Activated CD8-positive, alpha-beta T cell treated with anti-CD3 and anti-CD28 coated beads for 36 hours (primary cell): ENCODE data around the gene SHFL. TPM values are rescaled to one million over a fixed set of nuclear protein-coding genes. Genes with fewer than 3 reads are reported as not detected.
A peak's percentile ranks its signal among the peaks of the same experiment; 100 is the strongest.

Experiments
- ATAC-seq: fragments of 200-7000 bp; cut with Tn5 transposase; one replicate; pipeline ENCODE4 v1.10.0; 2021; ENCODE audit warnings: mild to moderate bottlenecking, moderate library complexity
- CTCF ChIA-PET: fragments of 350-600 bp; sonication (Branson Sonifier 250); formaldehyde crosslinking; loops from one replicate; lab custom pipeline; 2021; ENCODE audit warnings: antibody characterized with exemption; lab: Charles Lee
- POLR2A ChIA-PET: fragments of 350-600 bp; sonication (Branson Sonifier 250); formaldehyde crosslinking; loops from one replicate; lab custom pipeline; 2021; ENCODE audit warnings: antibody characterized with exemption; lab: Charles Lee
- DNase-seq: peaks from one replicate; pipeline ENCODE4 v3.0.0-alpha.2; 2020
- H3K27ac Mint-ChIP-seq: one replicate; pipeline ENCODE4 v1.8.0; 2021; ENCODE audit warnings: mild to moderate bottlenecking, mixed read lengths
- H3K27me3 Mint-ChIP-seq: one replicate; pipeline ENCODE4 v1.8.0; 2021; ENCODE audit warnings: mixed read lengths
- H3K36me3 Mint-ChIP-seq: one replicate; pipeline ENCODE4 v1.8.0; 2021; ENCODE audit warnings: low read depth, mixed read lengths
- H3K4me1 Mint-ChIP-seq: one replicate; pipeline ENCODE4 v1.8.0; 2021; ENCODE audit warnings: low read depth, mixed read lengths
- H3K4me3 Mint-ChIP-seq: one replicate; pipeline ENCODE4 v1.8.0; 2021; ENCODE audit warnings: mild to moderate bottlenecking, moderate library complexity, mixed read lengths
- H3K9me3 Mint-ChIP-seq: one replicate; pipeline ENCODE4 v1.8.0; 2021; ENCODE audit warnings: mixed read lengths
- CTCF ChIP-seq: fragments of 200-600 bp; IDR thresholded peaks from one replicate; pipeline ENCODE4 v1.8.0; 2022; ENCODE audit warnings: antibody characterized with exemption, mild to moderate bottlenecking
- intact Hi-C: fragments of 100-400 bp; cut with micrococcal nuclease; formaldehyde crosslinking; loops from one replicate; pipeline ENCODE4 v1.10.0; 2022
- total RNA-seq, 2 experiments: library from RNA; stranded (reverse); gene quantifications; one replicate each; pipeline ENCODE4 v1.2.3, GENCODE V29; 2021

SHFL gene
- total RNA-seq, 2 experiments from 2014 or later = 45.6 to 49.5 TPM

- ATAC-seq (peak; percentile 45), DNase-seq (peak; percentile 87)
- POLR2A ChIA-PET = interaction anchor here (0.6 to 27.0 kb wide), 6 partner anchors 2 to 144 kb away, joined by 3 to 521 read pairs (median 4); partner anchors contain the start of genes ANGPTL6, DNMT1, EIF3G and P2RY11
- Mint-ChIP-seq H3K9me3 (no peaks in the 10 kb centered on the region), H3K36me3 (peaks cover 78% of the 10 kb centered on the region), H3K4me3 (peak overlapping the region; percentile 85), H3K27ac (peak overlapping the region; percentile 97), H3K27me3 (no peaks in the 10 kb centered on the region), H3K4me1 (peaks cover 56% of the 10 kb centered on the region)
- TF ChIP-seq CTCF = no peak
- CTCF ChIA-PET = interaction anchor here (0.6 to 8.9 kb wide), 8 partner anchors 9 to 85 kb away, joined by 3 to 128 read pairs (median 3); partner anchors contain the start of genes ANGPTL6 and DNMT1
- intact Hi-C loops = loop anchor here (2.0 kb wide), 1 partner anchor 37 kb away; no protein-coding TSS in a partner anchor
These were observed 26.1 kb downstream of the SHFL start for GRCh38 chr19:10112037-10112761.

- ChIA-PET POLR2A (interaction anchor here (0.6 to 27.0 kb wide), 11 partner anchors 2 to 182 kb away, joined by 3 to 521 read pairs (median 5); partner anchors contain the start of genes ANGPTL6, DNMT1, EIF3G and P2RY11), CTCF (interaction anchor here (0.6 to 8.9 kb wide), 9 partner anchors 9 to 182 kb away, joined by 3 to 128 read pairs (median 3); partner anchors contain the start of genes ANGPTL6 and DNMT1)
- H3K9me3 Mint-ChIP-seq = no peaks in the 10 kb centered on the region
- DNase-seq (peak; percentile 80), ATAC-seq (peak; percentile 32)
- intact Hi-C loops = loop anchor here (2.0 kb wide), 1 partner anchor 38 kb away; no protein-coding TSS in a partner anchor
- H3K36me3 Mint-ChIP-seq = peaks cover 74% of the 10 kb centered on the region
- peak overlapping the region; percentile 97 for H3K27ac Mint-ChIP-seq
- peak overlapping the region; percentile 85 for H3K4me3 Mint-ChIP-seq
- peaks cover 54% of the 10 kb centered on the region for H3K4me1 Mint-ChIP-seq
- TF ChIP-seq CTCF = peak; percentile 70
- no peaks in the 10 kb centered on the region for H3K27me3 Mint-ChIP-seq
These were observed 26.9 kb downstream of the SHFL start for GRCh38 chr19:10112895-10113591.

GRCh38 chr19:10113592-10113963 lies 27.5 kb downstream of the SHFL start:
- peak overlapping the region; percentile 97 for H3K27ac Mint-ChIP-seq
- peaks cover 53% of the 10 kb centered on the region for H3K4me1 Mint-ChIP-seq
- peak overlapping the region; percentile 15 for H3K4me3 Mint-ChIP-seq
- ChIA-PET CTCF (interaction anchor here (0.7 to 8.9 kb wide), 8 partner anchors 8 to 182 kb away, joined by 3 to 128 read pairs (median 4); partner anchors contain the start of genes ANGPTL6 and DNMT1), POLR2A (interaction anchor here (0.6 to 23.2 kb wide), 11 partner anchors 14 to 183 kb away, joined by 3 to 521 read pairs (median 4); partner anchors contain the start of genes ANGPTL6, DNMT1, P2RY11 and PPAN)
- DNase-seq (peak; percentile 31), ATAC-seq (no peak)
- peaks cover 72% of the 10 kb centered on the region for H3K36me3 Mint-ChIP-seq
- intact Hi-C loops = loop anchor here (2.0 kb wide), 1 partner anchor 39 kb away; no protein-coding TSS in a partner anchor
- H3K9me3 Mint-ChIP-seq = no peaks in the 10 kb centered on the region
- no peaks in the 10 kb centered on the region for H3K27me3 Mint-ChIP-seq
- no peak for TF ChIP-seq CTCF

GRCh38 chr19:10113964-10114650 lies 28.0 kb downstream of the SHFL start:
- Mint-ChIP-seq H3K36me3 (peaks cover 73% of the 10 kb centered on the region), H3K27ac (peak overlapping the region; percentile 97), H3K4me1 (peaks cover 56% of the 10 kb centered on the region), H3K4me3 (peak overlapping the region; percentile 15), H3K27me3 (no peaks in the 10 kb centered on the region), H3K9me3 (no peaks in the 10 kb centered on the region)
- ATAC-seq = no peak
- ChIA-PET CTCF (interaction anchor here (1.1 to 8.9 kb wide), 6 partner anchors 8 to 183 kb away, joined by 3 to 128 read pairs (median 5); partner anchors contain the start of genes ANGPTL6 and PPAN), POLR2A (interaction anchor here (0.6 to 23.2 kb wide), 14 partner anchors 14 to 182 kb away, joined by 3 to 521 read pairs (median 5); partner anchors contain the start of genes ANGPTL6, DNMT1, P2RY11 and PPAN)
- TF ChIP-seq CTCF = no peak
- intact Hi-C loops = loop anchor here (2.0 kb wide), 1 partner anchor 39 kb away; no protein-coding TSS in a partner anchor
- DNase-seq = no peak
